ENCODE results near the gene FYCO1. TPM values are rescaled to one million over a fixed set of nuclear protein-coding genes. Genes with fewer than 3 reads are reported as not detected.
A peak's percentile ranks its signal among the peaks of the same experiment; 100 is the strongest.

FYCO1 gene
- total and polyA plus RNA-seq, 9 of the 15 experiments (the other 6 are each of a cell fraction or from before 2014, with no cell fraction given) = 2.1 to 13.8 (median 7.4) TPM

GRCh38 chr3:45906681-45907407, 88.8 kb downstream of the FYCO1 start:
- FAIRE-seq (peak; percentile 59), DNase-seq (ENCODE audit: extremely low read depth in 1 of 4, low spot score in 3 of 4) (peak; percentile 40 to 60 (median 51)), ATAC-seq (peak; percentile 90)
- H3K4me3 ChIP-seq = no peak overlapping the region
- no peak overlapping the region for H3K27ac ChIP-seq (ENCODE audit: extremely low read depth, low read depth, low read length)
- peaks cover 5 to 59% of the 10 kb centered on the region in 2 experiments for H3K27me3 ChIP-seq (ENCODE audit: control insufficient read depth in 2 of 2, insufficient read depth in 2 of 2, low read length in 2 of 2)
- BruUV-seq (replicated peaks) = no TSS peak
- CTCF ChIA-PET (ENCODE audit: low intra/inter-chr PET ratio) = interaction anchor here (0.7 to 1.5 kb wide), 4 partner anchors 145 to 872 kb away, joined by 3 to 4 read pairs (median 3); no protein-coding TSS in a partner anchor
- H3K9me1 ChIP-seq (ENCODE audit: control insufficient read depth, insufficient read depth, low read length) = peaks cover 2% of the 10 kb centered on the region
- H3K9ac ChIP-seq (ENCODE audit: insufficient read depth in 1 of 2, low read depth in 2 of 2, low read length in 2 of 2) = peak overlapping the region in 1 of 2 experiments; percentile 11; a peak in 1 of 4 replicates
- no peak overlapping the region for H2AFZ ChIP-seq (ENCODE audit: low read depth, low read length)
- intact Hi-C loops (cut with micrococcal nuclease) = loop anchor here (1.0 to 10.0 kb wide), 2 partner anchors 146 to 392 kb away; no protein-coding TSS in a partner anchor
- H3K79me2 ChIP-seq (ENCODE audit: control insufficient read depth, insufficient read depth, low read length) = no peaks in the 10 kb centered on the region
- peaks cover 0 to 3% of the 10 kb centered on the region in 2 experiments; a peak in 3 of 5 replicates for H3K4me1 ChIP-seq (replicated peaks in 1 of 2; ENCODE audit: control insufficient read depth in 2 of 2, insufficient read depth in 2 of 2, low read length in 2 of 2)
- 9% methylated on average over 9 of the region's 9 CpGs for WGBS (ENCODE audit: insufficient coverage, low coverage, missing lambda C conversion rate)
- H3K4me2 ChIP-seq (ENCODE audit: insufficient read depth, low read length) = no peak overlapping the region
- POLR2A ChIA-PET = interaction anchor here (1.2 to 1.5 kb wide), 2 partner anchors 9 to 12 kb away, joined by 3 read pairs; no protein-coding TSS in a partner anchor
- H3K36me3 ChIP-seq (ENCODE audit: control insufficient read depth, insufficient read depth, low read length) = no peaks in the 10 kb centered on the region
- in situ Hi-C loops (cut with MboI) = no loop called here
- no peaks in the 10 kb centered on the region for H3K9me3 ChIP-seq (replicated peaks; ENCODE audit: control insufficient read depth, insufficient read depth, low read depth, low read length)
- H4K20me1 ChIP-seq (replicated peaks; ENCODE audit: control insufficient read depth, insufficient read depth, low read length) = no peaks in the 10 kb centered on the region; the same call in 1 of the 2 replicates
- TF ChIP-seq CHAMP1 (IDR thresholded peaks at IDR 0.05) (no peak), USF2 (CRISPR knock-in tag; IDR thresholded peaks at IDR 0.05) (0 out of 2 replicates have a peak, but pooled peaks have one; percentile 33), NFYB (IDR thresholded peaks at IDR 0.05; ENCODE audit: extremely low read depth, insufficient read length) (no peak), CCNT2 (IDR thresholded peaks at IDR 0.05; ENCODE audit: borderline replicate concordance, extremely low read depth, insufficient read length, low read depth, low read length) (no peak), ZNF644 (tag; IDR thresholded peaks at IDR 0.05; ENCODE audit: low read depth) (no peak), SMAD2 (IDR thresholded peaks at IDR 0.05; ENCODE audit: low read depth, low read length) (no peak), ZBTB43 (CRISPR knock-in tag; IDR thresholded peaks at IDR 0.05) (no peak), ZNF77 (CRISPR knock-in tag; IDR thresholded peaks at IDR 0.05) (no peak), CTCF (IDR thresholded peaks at IDR 0.05 in 2 of 3, conservative IDR thresholded peaks at IDR 0.05 in 1 of 3; ENCODE audit: insufficient read depth in 2 of 3, low read depth in 1 of 3, low read length in 3 of 3) (peak; percentile 80 to 90 (median 86))

All from K562 (cell line).